Limb (tissue), 2 donors: ENCODE data around the gene SUOX.
"Not testable (repeated sequence)": the region's sequence is repeated elsewhere in the genome, so short reads cannot be mapped to it uniquely, and the experiment has no call there.

Source experiments
- DNase-seq, 2 donors: peaks; one replicate each; pipeline ENCODE4 v3.0.0-alpha.2; 2016; ENCODE audit errors: extremely low spot score in 2 of 2

SUOX gene

GRCh38 chr12:56020423-56021184 is 23.5 kb downstream of the SUOX start, which contains the start of gene IKZF4:
Gene IKZF4 (plus strand): TSS chr12:56021043. CDS start chr12:56021494, 451 bp downstream.
- DNase-seq = peak in 1 of 2 donors; percentile 81

GRCh38 chr12:56021889-56022497 is 24.9 kb downstream of the SUOX start:
- DNase-seq = no peak

GRCh38 chr12:56028511-56029165 is 31.6 kb downstream of the SUOX start:
- no peak for DNase-seq

- DNase-seq = no peak
These were observed 32.1 kb downstream of the SUOX start for GRCh38 chr12:56029166-56029519.

- DNase-seq = peak; percentile 55 to 57
These were observed 32.7 kb downstream of the SUOX start for GRCh38 chr12:56029666-56030293.

GRCh38 chr12:56031987-56032386 is 34.9 kb downstream of the SUOX start:
- no peak for DNase-seq

GRCh38 chr12:56034586-56035332 is 37.7 kb downstream of the SUOX start:
- no peak for DNase-seq

GRCh38 chr12:56037161-56037560 is 40.1 kb downstream of the SUOX start:
- no peak for DNase-seq

- no peak for DNase-seq
These were observed 41.1 kb downstream of the SUOX start for GRCh38 chr12:56038022-56038655.

- DNase-seq = no peak
These were observed 43.1 kb downstream of the SUOX start for GRCh38 chr12:56040151-56040550.

GRCh38 chr12:56040963-56041551 is 44.0 kb downstream of the SUOX start:
- DNase-seq = no peak

GRCh38 chr12:56041552-56042429 is 44.7 kb downstream of the SUOX start, which contains the start of gene RPS26:
Gene RPS26 (plus strand): TSS chr12:56041918. CDS start chr12:56042167, 249 bp downstream.
- DNase-seq = peak; percentile 96 to 99

GRCh38 chr12:56042430-56042813 is 45.3 kb downstream of the SUOX start:
- not testable (repeated sequence) for DNase-seq

GRCh38 chr12:56042843-56043242 is 45.8 kb downstream of the SUOX start:
- no peak for DNase-seq

- DNase-seq = no peak
These were observed 49.1 kb downstream of the SUOX start for GRCh38 chr12:56046027-56046780.

- DNase-seq = no peak
These were observed 56.4 kb downstream of the SUOX start for GRCh38 chr12:56053407-56053893.
